MCF 10A (cell line): ENCODE measurements around the gene CEP76. TPM values are rescaled to one million over a fixed set of nuclear protein-coding genes. Genes with fewer than 3 reads are reported as not detected.
A peak's percentile ranks its signal among the peaks of the same experiment; 100 is the strongest.

ENCODE experiments used
- BruUV-seq: library from RNA; stranded (reverse); fragments of 400-500 nt; replicated peaks from 2 replicates; lab custom pipeline; 2021; lab: Mats Ljungman, UMichigan
- CTCF ChIA-PET: fragments of 300-600 bp; sonication (Branson Sonifier 250); formaldehyde crosslinking; extraction: SDS; loops from one replicate; lab custom pipeline; 2021; ENCODE audit warnings: antibody characterized with exemption, inconsistent platforms; lab: Yijun Ruan, JAX
- POLR2A ChIA-PET: fragments of 300-600, 350-650 bp; sonication (Branson Sonifier 250); formaldehyde crosslinking; extraction: SDS; loops from one replicate; lab custom pipeline; 2020; ENCODE audit warnings: antibody characterized with exemption, inconsistent platforms; lab: Yijun Ruan, JAX
- DNase-seq: peaks from one replicate; pipeline ENCODE4 v3.0.0-alpha.2; 2018; ENCODE audit not compliant: unreplicated experiment
- H3K27ac Mint-ChIP-seq: one replicate; pipeline ENCODE4 v1.8.0; 2022; ENCODE audit warnings: mild to moderate bottlenecking, low read depth, mixed read lengths; ENCODE audit not compliant: unreplicated experiment
- H3K27me3 Mint-ChIP-seq: one replicate; pipeline ENCODE4 v1.8.0; 2022; ENCODE audit warnings: mixed read lengths; ENCODE audit not compliant: insufficient read depth, unreplicated experiment
- H3K36me3 Mint-ChIP-seq: one replicate; pipeline ENCODE4 v1.8.0; 2022; ENCODE audit warnings: mild to moderate bottlenecking, moderate library complexity, mixed read lengths; ENCODE audit not compliant: insufficient read depth, unreplicated experiment
- H3K4me1 Mint-ChIP-seq: one replicate; pipeline ENCODE4 v1.8.0; 2022; ENCODE audit warnings: mixed read lengths; ENCODE audit not compliant: insufficient read depth, unreplicated experiment
- H3K4me3 Mint-ChIP-seq: one replicate; pipeline ENCODE4 v1.8.0; 2022; ENCODE audit warnings: mild to moderate bottlenecking, moderate library complexity, mixed read lengths; ENCODE audit not compliant: unreplicated experiment
- H3K9me3 Mint-ChIP-seq: one replicate; pipeline ENCODE4 v1.8.0; 2022; ENCODE audit warnings: mixed read lengths; ENCODE audit not compliant: unreplicated experiment
- intact Hi-C: fragments of 100-400 bp; cut with micrococcal nuclease; formaldehyde crosslinking; loops from 2 replicates; pipeline ENCODE4 v1.14.1; 2022
- total RNA-seq: library from RNA; stranded (reverse); gene quantifications from 2 replicates; pipeline ENCODE4 v1.2.3, GENCODE V29; 2022
- TF ChIP-seq, protein P1 (sequence below): fragments of 200-600 bp; IDR thresholded peaks from one replicate; pipeline ENCODE4 v1.8.0; 2022; ENCODE audit warnings: antibody characterized with exemption, mild to moderate bottlenecking; ENCODE audit not compliant: unreplicated experiment

The CEP76 gene
- total RNA-seq, 1 experiment from 2014 or later: 4.9 TPM

DNA sequence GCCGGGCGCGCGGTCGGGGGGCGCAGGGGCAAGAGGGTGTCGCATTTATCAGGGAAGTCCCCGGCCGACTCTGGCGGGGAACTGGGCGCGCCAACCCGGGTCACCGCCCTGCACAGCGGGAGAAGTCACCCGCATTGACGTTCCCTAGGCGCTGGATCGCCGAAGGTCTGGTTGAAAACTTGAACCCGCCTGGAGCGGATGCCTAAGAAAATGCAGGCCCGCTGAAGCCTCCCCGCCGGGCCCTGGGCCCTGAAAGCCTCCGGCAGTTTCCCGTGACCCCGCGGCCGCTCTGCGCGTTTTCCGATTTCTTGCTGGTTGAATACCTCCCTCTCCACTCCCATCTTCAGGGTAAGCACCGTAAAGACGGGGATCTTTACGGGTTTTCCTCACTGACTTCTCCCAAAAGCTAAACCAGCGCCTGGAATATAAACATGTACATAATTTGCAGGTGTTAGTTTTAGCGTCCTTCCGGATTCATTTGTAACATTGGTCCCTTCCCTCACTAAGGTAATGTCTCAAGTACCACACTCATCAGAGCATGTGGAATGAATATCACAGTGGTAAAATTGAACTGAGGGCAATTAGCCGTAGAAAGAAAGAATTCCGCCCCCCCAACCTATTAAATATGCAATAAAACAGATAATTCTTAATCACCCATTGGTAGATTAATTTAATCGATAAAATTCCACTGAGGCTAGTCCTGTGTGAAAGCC is 43.9 kb downstream of the CEP76 start:
- Mint-ChIP-seq H3K4me3 (peak overlapping the region; percentile 86), H3K9me3 (no peaks in the 10 kb centered on the region), H3K27me3 (no peaks in the 10 kb centered on the region), H3K4me1 (peaks cover 24% of the 10 kb centered on the region), H3K36me3 (peaks cover 7% of the 10 kb centered on the region), H3K27ac (peak overlapping the region; percentile 28)
- DNase-seq: no peak
- intact Hi-C loops: loop anchor here (5.0 kb wide), 3 partner anchors 106 to 206 kb away; no protein-coding TSS in a partner anchor
- TF ChIP-seq, protein P1, sequence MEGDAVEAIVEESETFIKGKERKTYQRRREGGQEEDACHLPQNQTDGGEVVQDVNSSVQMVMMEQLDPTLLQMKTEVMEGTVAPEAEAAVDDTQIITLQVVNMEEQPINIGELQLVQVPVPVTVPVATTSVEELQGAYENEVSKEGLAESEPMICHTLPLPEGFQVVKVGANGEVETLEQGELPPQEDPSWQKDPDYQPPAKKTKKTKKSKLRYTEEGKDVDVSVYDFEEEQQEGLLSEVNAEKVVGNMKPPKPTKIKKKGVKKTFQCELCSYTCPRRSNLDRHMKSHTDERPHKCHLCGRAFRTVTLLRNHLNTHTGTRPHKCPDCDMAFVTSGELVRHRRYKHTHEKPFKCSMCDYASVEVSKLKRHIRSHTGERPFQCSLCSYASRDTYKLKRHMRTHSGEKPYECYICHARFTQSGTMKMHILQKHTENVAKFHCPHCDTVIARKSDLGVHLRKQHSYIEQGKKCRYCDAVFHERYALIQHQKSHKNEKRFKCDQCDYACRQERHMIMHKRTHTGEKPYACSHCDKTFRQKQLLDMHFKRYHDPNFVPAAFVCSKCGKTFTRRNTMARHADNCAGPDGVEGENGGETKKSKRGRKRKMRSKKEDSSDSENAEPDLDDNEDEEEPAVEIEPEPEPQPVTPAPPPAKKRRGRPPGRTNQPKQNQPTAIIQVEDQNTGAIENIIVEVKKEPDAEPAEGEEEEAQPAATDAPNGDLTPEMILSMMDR: no peak
- ChIA-PET POLR2A (interaction anchor here (0.6 to 4.0 kb wide), 16 partner anchors 15 to 283 kb away, joined by 3 to 29 read pairs (median 4); partner anchors contain the start of genes AFG3L2, CEP76, PRELID3A and PSMG2), CTCF (interaction anchor here (0.6 to 6.5 kb wide), 16 partner anchors 12 to 356 kb away, joined by 3 to 127 read pairs (median 4); no protein-coding TSS in a partner anchor)
- BruUV-seq: no TSS peak

DNA sequence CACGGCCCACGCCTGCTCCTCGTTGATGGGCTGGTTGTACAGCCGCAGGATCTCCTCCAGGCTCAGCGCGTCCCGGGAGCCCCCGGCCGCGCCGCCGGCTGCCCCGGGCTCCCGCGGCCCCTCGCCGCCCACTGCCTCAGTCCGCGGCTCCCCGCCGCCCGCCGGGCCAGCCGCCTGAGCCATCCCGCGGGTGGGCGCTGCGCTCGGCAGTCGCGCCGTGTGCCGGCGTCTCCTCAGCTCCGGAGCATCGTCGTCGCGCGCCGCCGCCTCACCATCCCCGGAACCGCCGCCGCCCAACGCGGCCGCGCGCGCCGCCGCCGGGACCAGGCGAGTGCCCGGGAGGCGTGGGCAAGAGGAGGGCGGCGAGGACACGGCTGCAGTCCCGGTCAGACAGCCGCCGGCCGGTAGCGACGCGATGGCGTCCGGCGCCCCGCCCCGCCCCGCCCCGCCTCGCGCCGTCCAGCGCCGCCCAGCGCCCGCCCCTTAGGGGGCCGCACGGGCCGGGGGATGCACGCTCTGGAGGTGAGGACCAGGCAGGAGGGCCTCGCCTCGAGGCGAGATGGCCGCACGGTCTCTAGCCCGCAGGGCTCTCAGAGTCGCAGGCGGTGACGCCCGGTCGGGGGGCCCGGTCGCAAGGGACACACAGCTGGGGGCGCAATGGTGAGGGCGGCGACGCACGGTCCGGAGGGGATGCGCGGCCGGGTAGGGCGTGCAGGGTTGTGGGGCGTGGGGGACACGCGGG is 44.7 kb downstream of the CEP76 start, which contains the start of gene SPIRE1:
Gene SPIRE1, minus strand, starts transcription at position 424 of the 742 bp plus-strand sequence. Its CDS starts 241 bp downstream, at position 183.
- Mint-ChIP-seq H3K36me3 (peaks cover 8% of the 10 kb centered on the region), H3K27ac (peak within 1 kb of the TSS; percentile 81), H3K9me3 (no peaks in the 10 kb centered on the region), H3K4me3 (peak within 1 kb of the TSS; percentile 86), H3K4me1 (peaks cover 31% of the 10 kb centered on the region), H3K27me3 (no peaks in the 10 kb centered on the region)
- DNase-seq: peak; percentile 68
- ChIA-PET POLR2A (interaction anchor here (0.6 to 4.0 kb wide), 19 partner anchors 14 to 282 kb away, joined by 3 to 29 read pairs (median 4); partner anchors contain the start of genes AFG3L2, CEP76, PRELID3A and PSMG2), CTCF (interaction anchor here (0.6 to 6.5 kb wide), 3 partner anchors 201 to 355 kb away, joined by 3 to 127 read pairs (median 3); no protein-coding TSS in a partner anchor)
- intact Hi-C loops: loop anchor here (2.0 to 5.0 kb wide), 4 partner anchors 51 to 206 kb away; no protein-coding TSS in a partner anchor
- TF ChIP-seq, protein P1: no peak
- no TSS peak for BruUV-seq

DNA sequence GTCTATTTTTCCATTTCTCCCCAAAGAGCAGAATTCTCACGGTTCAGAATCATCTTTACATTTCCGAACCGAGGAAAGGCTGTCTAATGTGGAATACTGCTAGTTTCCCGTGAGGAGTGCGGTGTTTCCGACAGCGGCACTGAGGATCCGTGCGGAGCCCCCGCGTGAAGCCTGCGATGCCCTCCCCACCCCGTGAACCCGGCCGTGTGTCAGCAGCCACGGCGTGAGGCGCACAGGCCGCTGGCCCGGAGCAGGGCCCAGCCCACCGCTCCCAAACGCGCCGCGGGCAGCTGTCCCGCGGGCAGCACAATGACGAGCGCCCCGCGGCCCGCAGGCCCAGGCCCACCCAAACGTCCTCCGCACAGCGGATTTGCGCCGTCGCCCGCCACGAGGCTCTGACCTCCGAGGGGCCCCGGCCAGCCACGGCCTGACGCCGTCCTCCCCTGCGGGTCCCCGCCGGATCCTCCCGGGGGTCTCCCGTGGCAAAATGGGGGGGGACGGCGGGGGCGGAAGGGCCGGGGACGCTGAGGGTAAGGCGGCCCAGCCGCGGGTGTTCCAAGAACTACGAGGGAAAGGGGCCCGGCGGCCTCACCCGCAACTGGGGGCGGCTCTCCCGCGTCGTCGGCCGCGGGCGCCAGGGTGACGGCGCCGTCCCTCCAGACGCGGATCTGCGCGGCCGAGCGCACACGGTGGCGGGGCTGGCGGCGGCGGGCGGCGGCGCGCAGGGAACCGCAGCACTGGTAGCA is 45.4 kb downstream of the CEP76 start:
- H3K4me3 Mint-ChIP-seq: peak overlapping the region; percentile 86
- ChIA-PET POLR2A (interaction anchor here (0.7 to 4.0 kb wide), 15 partner anchors 13 to 280 kb away, joined by 3 to 29 read pairs (median 5); partner anchors contain the start of genes AFG3L2 and PRELID3A), CTCF (interaction anchor here (0.7 kb wide), 1 partner anchor 200 kb away, joined by 3 read pairs; no protein-coding TSS in a partner anchor)
- no peaks in the 10 kb centered on the region for H3K27me3 Mint-ChIP-seq
- peaks cover 38% of the 10 kb centered on the region for H3K4me1 Mint-ChIP-seq
- H3K9me3 Mint-ChIP-seq: no peaks in the 10 kb centered on the region
- H3K27ac Mint-ChIP-seq: peak overlapping the region; percentile 81
- H3K36me3 Mint-ChIP-seq: peaks cover 8% of the 10 kb centered on the region
- TF ChIP-seq, protein P1: no peak
- intact Hi-C loops: loop anchor here (2.0 to 5.0 kb wide), 4 partner anchors 50 to 205 kb away; no protein-coding TSS in a partner anchor
- no peak for DNase-seq
- BruUV-seq: no TSS peak
